ENCODE measurements around the gene KY. TPM values are rescaled to one million over a fixed set of nuclear protein-coding genes. Genes with fewer than 3 reads are reported as not detected.

KY gene
- total RNA-seq, 1 donor: 10.5 TPM

- DNase-seq (ENCODE audit: low read depth): no peak
- no peak overlapping the region for H3K4me3 ChIP-seq (ENCODE audit: low read depth, low read length)
- TF ChIP-seq CTCF (IDR thresholded peaks at IDR 0.05; ENCODE audit: insufficient read depth, low read length): no peak
Observed at GRCh38 chr3:134615743-134616142, 35.1 kb downstream of the KY start.

- no peak for DNase-seq (ENCODE audit: low read depth)
- TF ChIP-seq CTCF (IDR thresholded peaks at IDR 0.05; ENCODE audit: insufficient read depth, low read length): no peak
Observed at GRCh38 chr3:134614955-134615354, 35.9 kb downstream of the KY start.

GRCh38 chr3:134613006-134613520 lies 37.8 kb downstream of the KY start:
- DNase-seq (ENCODE audit: low read depth): no peak
- no peak for TF ChIP-seq CTCF (IDR thresholded peaks at IDR 0.05; ENCODE audit: insufficient read depth, low read length)
- H3K4me3 ChIP-seq (ENCODE audit: low read depth, low read length): no peak overlapping the region

More at GRCh38 chr3:134614955-134615354, 35.9 kb downstream of the KY start:
- no peak overlapping the region for H3K4me3 ChIP-seq (ENCODE audit: low read depth, low read length)

- H3K4me3 ChIP-seq (ENCODE audit: low read depth, low read length): no peak overlapping the region
- DNase-seq (ENCODE audit: low read depth): no peak
- TF ChIP-seq CTCF (IDR thresholded peaks at IDR 0.05; ENCODE audit: insufficient read depth, low read length): no peak
Observed at GRCh38 chr3:134611516-134611915, 39.3 kb downstream of the KY start.

GRCh38 chr3:134610432-134611385 lies 40.1 kb downstream of the KY start:
- no peak for TF ChIP-seq CTCF (IDR thresholded peaks at IDR 0.05; ENCODE audit: insufficient read depth, low read length)
- no peak overlapping the region for H3K4me3 ChIP-seq (ENCODE audit: low read depth, low read length)
- no peak for DNase-seq (ENCODE audit: low read depth)

GRCh38 chr3:134609821-134610431 lies 40.9 kb downstream of the KY start:
- no peak overlapping the region for H3K4me3 ChIP-seq (ENCODE audit: low read depth, low read length)
- no peak for DNase-seq (ENCODE audit: low read depth)
- no peak for TF ChIP-seq CTCF (IDR thresholded peaks at IDR 0.05; ENCODE audit: insufficient read depth, low read length)

Data from fibroblast of the aortic adventitia (primary cell).